Ovary (tissue), 3 donors: ENCODE data around the gene PDXDC1.
"Not testable (repeated sequence)": the region's sequence is repeated elsewhere in the genome, so short reads cannot be mapped to it uniquely, and the experiment has no call there.

Experiments used
- CTCF ChIP-seq, 3 donors: fragments of 450-650 bp in 2 of 3; fragments of 200-600 bp in 1 of 3; IDR thresholded peaks; one replicate each; pipeline versions ENCODE4 v1.5.1 to v1.8.0; 2016 to 2022; ENCODE audit warnings: antibody characterized with exemption in 3 of 3, mild to moderate bottlenecking in 1 of 3
- EP300 ChIP-seq: sonication (generic); formaldehyde crosslinking; IDR thresholded peaks from one replicate; pipeline ENCODE4 v1.6.1; 2017; ENCODE audit warnings: antibody characterized with exemption
- donor health status: DM: no; HTN: no; CAD: no.

DNA sequence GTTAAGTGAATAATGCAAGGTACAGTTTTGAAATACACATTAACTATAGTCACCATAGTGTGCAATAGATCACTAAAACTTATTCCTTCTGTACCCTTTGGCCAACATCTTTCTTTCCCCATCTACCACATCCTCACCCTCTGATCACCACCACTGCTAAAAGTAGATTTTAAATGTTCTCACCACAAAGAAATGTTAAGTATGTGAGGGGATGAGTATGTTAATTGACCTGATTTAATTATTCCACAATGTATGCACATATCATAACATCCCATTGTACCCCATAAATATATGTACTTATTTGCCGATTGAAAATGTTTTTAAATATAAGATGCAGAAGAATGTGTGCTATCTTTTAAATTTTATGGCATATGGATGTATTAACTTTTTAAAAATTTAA lies 188.2 kb downstream of the PDXDC1 start:
- not testable (repeated sequence) for TF ChIP-seq EP300; CTCF (IDR thresholded peaks at IDR 0.05)
